MM.1S (cell line): ENCODE results near the gene AP2S1.
A peak's percentile ranks its signal among the peaks of the same experiment; 100 is the strongest.

ENCODE experiments used
- DNase-seq: peaks from one replicate; pipeline ENCODE4 v3.0.0-alpha.2; 2015
- H2AFZ ChIP-seq: fragments of 300-600 bp; sonication (generic); 2 replicates; pipeline ENCODE4 v1.6.0; 2016; ENCODE audit warnings: antibody characterized with exemption, low read length
- H3F3A ChIP-seq: fragments of 300-600 bp; sonication (generic); 2 replicates; pipeline ENCODE4 v1.6.1; 2016; ENCODE audit warnings: mild to moderate bottlenecking, antibody characterized with exemption, low read length, moderate library complexity, mixed read lengths; ENCODE audit not compliant: insufficient read depth
- H3K27ac ChIP-seq: fragments of 300-600 bp; sonication (generic); 2 replicates; pipeline ENCODE4 v1.5.1; 2016; ENCODE audit warnings: mild to moderate bottlenecking, low read length
- H3K27me3 ChIP-seq: fragments of 300-600 bp; sonication (generic); replicated peaks from 2 replicates; pipeline ENCODE4 v1.6.0; 2016; ENCODE audit warnings: low read length; ENCODE audit not compliant: insufficient read depth
- H3K36me3 ChIP-seq: fragments of 300-600 bp; sonication (generic); replicated peaks from 2 replicates; pipeline ENCODE4 v1.6.1; 2016; ENCODE audit warnings: mild to moderate bottlenecking, low read length, mixed read lengths; ENCODE audit not compliant: insufficient read depth
- H3K4me1 ChIP-seq: fragments of 300-600 bp; sonication (generic); 2 replicates; pipeline ENCODE4 v1.6.1; 2016; ENCODE audit warnings: low read length, mixed read lengths
- H3K4me2 ChIP-seq: fragments of 300-600 bp; sonication (generic); 2 replicates; pipeline ENCODE4 v1.6.0; 2016; ENCODE audit warnings: low read depth, low read length
- H3K4me3 ChIP-seq: fragments of 300-600 bp; sonication (generic); 2 replicates; pipeline ENCODE4 v1.5.1; 2016; ENCODE audit warnings: low read length, mixed read lengths
- H3K79me2 ChIP-seq: fragments of 300-600 bp; sonication (generic); 2 replicates; pipeline ENCODE4 v1.6.1; 2016; ENCODE audit warnings: mixed run types, low read length, mixed read lengths
- H3K9ac ChIP-seq: fragments of 300-600 bp; sonication (generic); 2 replicates; pipeline ENCODE4 v1.6.1; 2016; ENCODE audit warnings: low read length, mixed read lengths
- H3K9me2 ChIP-seq: fragments of 300-600 bp; sonication (generic); replicated peaks from 2 replicates; pipeline ENCODE4 v1.6.1; 2016; ENCODE audit warnings: mild to moderate bottlenecking, low read length, mixed read lengths; ENCODE audit not compliant: insufficient read depth
- H3K9me3 ChIP-seq: fragments of 300-600 bp; sonication (generic); replicated peaks from 2 replicates; pipeline ENCODE4 v1.6.1; 2016; ENCODE audit warnings: mild to moderate bottlenecking, low read length, mixed read lengths; ENCODE audit not compliant: insufficient read depth
- H4K20me1 ChIP-seq: fragments of 300-600 bp; sonication (generic); 2 replicates; pipeline ENCODE4 v1.6.1; 2016; ENCODE audit warnings: mild to moderate bottlenecking, low read length, moderate library complexity, mixed read lengths; ENCODE audit not compliant: insufficient read depth
- EZH2 ChIP-seq: fragments of 300-600 bp; sonication (generic); optimal IDR thresholded peaks from 2 replicates; pipeline ENCODE3; 2017; ENCODE audit warnings: low read depth, mild to moderate bottlenecking, antibody characterized with exemption, low read length, mixed read lengths
- EZH2phosphoT487 ChIP-seq: fragments of 300-600 bp; sonication (generic); IDR thresholded peaks from 2 replicates; pipeline ENCODE4 v1.6.1; 2018; ENCODE audit warnings: antibody characterized with exemption, low read length
- TF ChIP-seq, protein P1 (sequence below): fragments of 300-600 bp; sonication (generic); IDR thresholded peaks from 2 replicates; pipeline ENCODE4 v1.5.1; 2016; ENCODE audit warnings: antibody characterized with exemption, low read length, mixed read lengths

Gene AP2S1

DNA sequence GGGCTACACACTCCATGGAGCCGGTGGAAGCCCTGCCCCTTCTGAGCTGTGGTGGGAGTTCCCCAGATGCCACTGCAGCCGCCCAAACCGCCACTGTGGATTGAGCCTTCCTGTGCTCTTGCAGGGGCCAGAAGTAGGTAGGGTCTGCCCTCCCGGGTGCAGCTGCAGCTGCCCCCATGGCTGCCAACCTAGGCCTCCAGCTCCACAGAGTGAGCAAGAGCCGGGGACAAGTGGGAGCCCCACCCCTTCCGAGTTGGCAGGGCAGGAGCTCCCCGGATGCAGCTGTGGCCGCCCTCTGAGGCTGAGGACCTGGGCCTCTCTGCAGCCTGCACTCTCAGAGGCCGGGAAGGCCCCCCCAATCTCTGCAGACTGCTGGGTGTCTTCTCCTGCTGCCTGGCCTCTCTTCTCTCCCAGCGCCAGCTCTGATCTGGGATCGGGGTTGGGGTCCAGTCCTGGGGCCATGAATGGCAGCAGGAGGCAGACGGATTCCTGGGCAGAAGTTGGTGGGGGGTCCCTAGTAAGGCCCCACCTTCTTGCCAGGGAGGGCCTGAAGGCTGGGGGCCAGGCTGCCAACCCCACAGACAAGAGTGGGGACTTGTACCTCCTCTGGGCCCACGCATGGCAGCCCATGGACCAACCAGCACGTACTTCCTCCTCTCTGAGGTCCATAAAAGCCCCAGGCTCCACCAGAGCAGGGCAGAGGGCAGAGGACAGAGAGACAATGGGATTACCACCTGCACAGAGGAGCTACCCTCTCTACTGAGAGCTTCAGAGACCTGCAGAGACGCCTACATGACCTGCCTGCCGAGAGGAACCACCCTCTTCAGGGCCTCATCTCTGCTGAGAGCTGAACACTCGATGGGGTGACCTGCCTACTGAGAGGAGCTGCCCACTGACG, 28.9 kb downstream of the AP2S1 start:
- no peaks in the 10 kb centered on the region for H3K4me1 ChIP-seq
- DNase-seq: no peak
- H3K4me3 ChIP-seq: no peak overlapping the region
- TF ChIP-seq, protein P1, sequence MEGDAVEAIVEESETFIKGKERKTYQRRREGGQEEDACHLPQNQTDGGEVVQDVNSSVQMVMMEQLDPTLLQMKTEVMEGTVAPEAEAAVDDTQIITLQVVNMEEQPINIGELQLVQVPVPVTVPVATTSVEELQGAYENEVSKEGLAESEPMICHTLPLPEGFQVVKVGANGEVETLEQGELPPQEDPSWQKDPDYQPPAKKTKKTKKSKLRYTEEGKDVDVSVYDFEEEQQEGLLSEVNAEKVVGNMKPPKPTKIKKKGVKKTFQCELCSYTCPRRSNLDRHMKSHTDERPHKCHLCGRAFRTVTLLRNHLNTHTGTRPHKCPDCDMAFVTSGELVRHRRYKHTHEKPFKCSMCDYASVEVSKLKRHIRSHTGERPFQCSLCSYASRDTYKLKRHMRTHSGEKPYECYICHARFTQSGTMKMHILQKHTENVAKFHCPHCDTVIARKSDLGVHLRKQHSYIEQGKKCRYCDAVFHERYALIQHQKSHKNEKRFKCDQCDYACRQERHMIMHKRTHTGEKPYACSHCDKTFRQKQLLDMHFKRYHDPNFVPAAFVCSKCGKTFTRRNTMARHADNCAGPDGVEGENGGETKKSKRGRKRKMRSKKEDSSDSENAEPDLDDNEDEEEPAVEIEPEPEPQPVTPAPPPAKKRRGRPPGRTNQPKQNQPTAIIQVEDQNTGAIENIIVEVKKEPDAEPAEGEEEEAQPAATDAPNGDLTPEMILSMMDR: no peak
- TF ChIP-seq EZH2 (no peak), EZH2phosphoT487 (no peak)
- no peak overlapping the region for H2AFZ ChIP-seq
- H3K9me3 ChIP-seq: no peaks in the 10 kb centered on the region
- no peak overlapping the region for H3K27ac ChIP-seq
- H3K9me2 ChIP-seq: no peaks in the 10 kb centered on the region
- no peaks in the 10 kb centered on the region for H4K20me1 ChIP-seq
- H3K36me3 ChIP-seq: no peaks in the 10 kb centered on the region
- H3K27me3 ChIP-seq: no peaks in the 10 kb centered on the region
- no peak overlapping the region for H3K9ac ChIP-seq
- H3K79me2 ChIP-seq: no peaks in the 10 kb centered on the region
- H3F3A ChIP-seq: no peaks in the 10 kb centered on the region
- H3K4me2 ChIP-seq: no peak overlapping the region

DNA sequence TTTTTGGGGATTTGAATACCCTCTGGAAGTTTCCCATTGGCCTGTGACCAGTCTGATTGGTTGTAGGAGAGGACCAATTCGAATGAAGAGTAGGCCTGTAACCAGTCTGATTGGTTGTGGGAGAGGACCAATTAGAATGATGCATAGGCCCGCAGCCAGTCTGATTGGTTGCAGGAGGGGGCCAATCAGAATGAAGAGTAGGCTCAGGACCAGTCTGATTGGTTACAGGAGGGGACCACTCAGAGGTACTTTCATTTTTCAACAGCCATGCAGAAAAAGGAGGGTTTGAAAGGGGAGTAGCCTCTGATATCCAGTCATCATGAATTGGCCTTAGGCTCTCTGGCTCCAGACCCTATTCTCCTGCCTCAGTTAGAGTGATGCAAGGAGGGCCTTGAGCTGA, 31.8 kb downstream of the AP2S1 start:
- TF ChIP-seq, protein P1: no peak
- TF ChIP-seq EZH2phosphoT487: no peak
- Histone ChIP-seq H3K27ac (no peak overlapping the region), H3K27me3 (no peaks in the 10 kb centered on the region), H3K4me1 (no peaks in the 10 kb centered on the region), H3F3A (no peaks in the 10 kb centered on the region), H3K9me2 (no peaks in the 10 kb centered on the region), H3K9ac (no peak overlapping the region), H3K4me2 (0 out of 2 replicates have a peak overlapping the region, but pooled peaks have one; percentile 12), H3K79me2 (no peaks in the 10 kb centered on the region), H3K36me3 (no peaks in the 10 kb centered on the region), H2AFZ (0 out of 2 replicates have a peak overlapping the region, but pooled peaks have one; percentile 19), H3K4me3 (no peak overlapping the region), H3K9me3 (no peaks in the 10 kb centered on the region), H4K20me1 (no peaks in the 10 kb centered on the region)
- peak; percentile 19 for DNase-seq

DNA sequence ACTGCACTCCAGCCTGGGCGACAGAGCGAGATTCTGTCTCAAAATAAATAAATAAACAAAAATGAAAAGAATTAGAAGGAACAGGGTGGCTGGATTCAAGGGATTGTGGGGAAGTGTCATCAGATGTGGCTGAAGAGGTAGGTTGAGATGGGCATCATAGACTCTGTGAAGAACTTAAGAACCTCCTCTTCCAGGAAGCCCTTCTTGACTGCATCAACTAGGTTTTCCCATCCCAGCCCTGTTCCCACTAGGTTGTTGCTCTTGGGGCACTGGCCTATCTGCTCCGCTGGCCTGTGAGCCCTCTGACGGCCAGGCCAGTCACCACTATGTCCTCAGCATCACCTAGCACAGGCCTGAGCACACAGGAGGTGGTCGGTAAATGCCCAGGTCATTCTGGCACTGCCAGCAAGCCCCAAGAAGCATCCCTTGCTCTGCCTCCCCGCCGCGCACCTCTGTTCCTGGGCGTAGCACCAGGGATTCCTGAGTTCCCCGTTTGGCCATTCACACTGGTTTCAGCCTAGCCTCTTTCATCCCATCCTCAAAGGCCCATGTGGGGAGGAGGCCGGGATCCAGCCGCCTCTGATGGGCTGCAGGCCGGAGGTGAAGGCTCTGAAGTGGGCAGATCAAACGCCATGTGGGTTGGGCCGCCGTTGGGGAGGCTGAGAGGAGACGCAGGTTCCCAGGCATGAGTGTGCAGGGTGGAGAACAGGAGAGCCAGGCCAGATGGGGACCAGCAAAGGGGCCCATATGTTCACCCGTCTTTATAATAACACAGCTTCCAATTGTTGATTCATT, 34.6 kb downstream of the AP2S1 start:
- no peaks in the 10 kb centered on the region for H3K4me1 ChIP-seq
- no peaks in the 10 kb centered on the region for H3K9me3 ChIP-seq
- no peaks in the 10 kb centered on the region for H3K36me3 ChIP-seq
- H3K79me2 ChIP-seq: no peaks in the 10 kb centered on the region
- H3F3A ChIP-seq: no peaks in the 10 kb centered on the region
- H3K4me3 ChIP-seq: no peak overlapping the region
- H4K20me1 ChIP-seq: no peaks in the 10 kb centered on the region
- TF ChIP-seq EZH2phosphoT487: no peak
- no peak for TF ChIP-seq EZH2
- TF ChIP-seq, protein P1: no peak
- H3K27ac ChIP-seq: no peak overlapping the region
- no peak overlapping the region for H3K9ac ChIP-seq
- no peak for DNase-seq
- H2AFZ ChIP-seq: no peak overlapping the region
- no peaks in the 10 kb centered on the region for H3K9me2 ChIP-seq
- no peak overlapping the region for H3K4me2 ChIP-seq
- H3K27me3 ChIP-seq: no peaks in the 10 kb centered on the region
